ENCODE measurements around the gene FOXS1. TPM values are rescaled to one million over a fixed set of nuclear protein-coding genes. Genes with fewer than 3 reads are reported as not detected.

Gene FOXS1
- total and polyA plus RNA-seq, 8 donors, result 2.5 to 8.2 (median 5.5) TPM

DNA sequence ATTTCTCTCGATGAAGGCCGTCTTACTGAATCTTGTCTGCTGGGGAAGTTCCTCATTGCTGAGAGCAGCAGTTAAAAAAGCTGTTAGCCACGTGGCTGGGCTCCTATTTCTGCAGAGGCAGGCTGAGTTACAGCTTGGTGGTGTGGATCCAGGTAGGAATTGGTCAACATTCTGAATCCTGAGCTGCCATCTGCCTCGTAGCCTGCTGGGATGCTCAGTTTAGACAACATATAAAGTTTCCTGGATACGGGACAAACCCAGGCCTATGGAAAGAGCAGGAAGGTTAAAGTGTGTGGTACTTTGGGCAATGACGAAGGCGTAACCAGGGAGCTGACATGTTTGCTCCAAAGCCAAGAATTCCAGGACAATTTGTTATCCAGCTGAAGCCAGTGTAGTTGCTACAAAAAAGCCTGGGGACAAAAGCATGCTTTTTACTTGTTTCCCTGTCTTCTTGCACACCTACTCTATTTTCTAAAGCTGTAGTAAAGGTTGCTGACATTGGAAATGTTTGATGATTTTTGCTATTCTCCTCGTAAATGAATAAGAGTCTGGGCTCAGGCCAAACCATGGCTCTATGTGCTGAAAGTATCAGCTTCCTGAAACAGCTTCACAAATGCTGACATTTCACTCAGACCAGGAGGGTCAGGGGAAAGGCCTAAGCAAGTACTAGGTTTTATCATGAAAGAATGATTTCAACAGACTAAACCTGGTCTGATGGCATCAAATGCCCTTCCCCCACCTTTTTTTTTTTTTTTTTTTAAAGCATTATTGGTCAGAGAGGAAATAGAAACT is 38.6 kb downstream of the FOXS1 start:
- Histone ChIP-seq H3K4me3 (no peak overlapping the region), H3K9me3 (no peaks in the 10 kb centered on the region), H3K36me3 (peaks cover 0 to 17% of the 10 kb centered on the region in 2 donors), H3K4me1 (peaks cover 0 to 7% of the 10 kb centered on the region in 2 donors), H3K27me3 (no peaks in the 10 kb centered on the region), H3K27ac (no peak overlapping the region)
- ATAC-seq, result peak; percentile 19
- TF ChIP-seq, protein P1, sequence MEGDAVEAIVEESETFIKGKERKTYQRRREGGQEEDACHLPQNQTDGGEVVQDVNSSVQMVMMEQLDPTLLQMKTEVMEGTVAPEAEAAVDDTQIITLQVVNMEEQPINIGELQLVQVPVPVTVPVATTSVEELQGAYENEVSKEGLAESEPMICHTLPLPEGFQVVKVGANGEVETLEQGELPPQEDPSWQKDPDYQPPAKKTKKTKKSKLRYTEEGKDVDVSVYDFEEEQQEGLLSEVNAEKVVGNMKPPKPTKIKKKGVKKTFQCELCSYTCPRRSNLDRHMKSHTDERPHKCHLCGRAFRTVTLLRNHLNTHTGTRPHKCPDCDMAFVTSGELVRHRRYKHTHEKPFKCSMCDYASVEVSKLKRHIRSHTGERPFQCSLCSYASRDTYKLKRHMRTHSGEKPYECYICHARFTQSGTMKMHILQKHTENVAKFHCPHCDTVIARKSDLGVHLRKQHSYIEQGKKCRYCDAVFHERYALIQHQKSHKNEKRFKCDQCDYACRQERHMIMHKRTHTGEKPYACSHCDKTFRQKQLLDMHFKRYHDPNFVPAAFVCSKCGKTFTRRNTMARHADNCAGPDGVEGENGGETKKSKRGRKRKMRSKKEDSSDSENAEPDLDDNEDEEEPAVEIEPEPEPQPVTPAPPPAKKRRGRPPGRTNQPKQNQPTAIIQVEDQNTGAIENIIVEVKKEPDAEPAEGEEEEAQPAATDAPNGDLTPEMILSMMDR (IDR thresholded peaks at IDR 0.05), result no peak
- intact Hi-C loops (cut with DNase I), result no loop called here
- DNase-seq, result no peak

DNA sequence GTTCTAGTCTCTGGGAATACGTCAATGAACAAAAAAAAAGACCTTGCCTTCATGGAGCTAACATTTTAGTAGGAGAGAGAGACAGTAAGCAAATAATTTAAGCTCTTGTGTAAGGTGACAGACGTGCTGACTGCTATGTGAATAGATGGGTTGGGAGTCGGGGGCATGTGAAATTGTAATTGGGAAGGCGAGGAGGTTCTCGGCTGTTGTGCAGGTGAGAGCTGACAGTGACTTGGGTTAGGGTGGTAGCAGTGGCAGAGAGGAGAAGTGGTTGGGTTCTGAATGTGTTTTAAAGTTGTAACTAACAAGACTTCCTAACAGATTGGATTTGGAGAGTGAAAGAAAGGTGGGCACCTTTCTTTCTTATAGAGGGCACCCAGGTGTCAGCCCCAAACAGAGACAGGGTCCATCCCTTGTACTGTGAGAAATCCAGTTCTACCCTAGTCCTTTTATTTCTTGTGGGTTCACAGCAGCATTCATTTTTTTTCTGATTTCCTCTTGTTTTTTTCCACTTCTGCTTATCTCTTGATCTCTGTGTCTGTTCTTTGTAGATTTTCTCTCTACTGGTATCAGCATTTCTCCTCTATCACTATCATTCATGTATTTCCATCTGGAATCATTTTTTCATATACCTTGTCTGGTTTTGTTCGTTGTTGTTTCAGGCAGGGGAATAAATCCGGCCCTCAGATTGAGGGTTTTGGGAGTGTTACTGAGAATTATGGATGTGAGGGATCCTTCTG is 41.7 kb downstream of the FOXS1 start:
- no peak for ATAC-seq
- Histone ChIP-seq H3K27me3 (no peaks in the 10 kb centered on the region), H3K27ac (no peak overlapping the region), H3K4me1 (no peaks in the 10 kb centered on the region), H3K9me3 (no peaks in the 10 kb centered on the region), H3K4me3 (no peak overlapping the region), H3K36me3 (peaks cover 0 to 37% of the 10 kb centered on the region in 2 donors)
- intact Hi-C loops (cut with DNase I), result no loop called here
- no peak for DNase-seq
- TF ChIP-seq, protein P1 (IDR thresholded peaks at IDR 0.05), result no peak

DNA sequence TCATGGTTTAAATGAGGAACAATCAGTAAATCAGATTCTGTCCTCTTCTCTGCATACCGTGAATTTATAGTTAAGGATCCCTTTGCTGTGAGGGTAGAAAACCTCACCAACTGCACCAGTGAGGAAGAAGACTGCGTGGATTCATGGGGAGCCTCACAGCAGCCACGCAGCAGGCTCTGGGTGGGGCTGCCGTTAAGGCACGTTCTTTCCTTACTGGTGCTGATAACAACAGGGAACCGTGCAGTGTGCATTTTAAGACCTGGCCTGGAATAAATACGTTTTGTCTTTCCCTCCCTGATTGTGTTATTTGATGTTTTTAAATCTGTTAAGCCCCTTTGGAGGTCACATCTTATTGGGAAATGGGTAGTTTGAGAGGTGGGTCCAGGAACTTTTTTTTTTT is 43.9 kb downstream of the FOXS1 start:
- H3K9me3 ChIP-seq, result no peaks in the 10 kb centered on the region
- TF ChIP-seq, protein P1 (IDR thresholded peaks at IDR 0.05), result no peak
- peaks cover 0 to 37% of the 10 kb centered on the region in 2 donors for H3K36me3 ChIP-seq
- DNase-seq (no peak), ATAC-seq (no peak)
- intact Hi-C loops (cut with DNase I), result no loop called here
- no peak overlapping the region for H3K4me3 ChIP-seq
- H3K27ac ChIP-seq, result no peak overlapping the region
- H3K4me1 ChIP-seq, result no peaks in the 10 kb centered on the region
- H3K27me3 ChIP-seq, result no peaks in the 10 kb centered on the region

DNA sequence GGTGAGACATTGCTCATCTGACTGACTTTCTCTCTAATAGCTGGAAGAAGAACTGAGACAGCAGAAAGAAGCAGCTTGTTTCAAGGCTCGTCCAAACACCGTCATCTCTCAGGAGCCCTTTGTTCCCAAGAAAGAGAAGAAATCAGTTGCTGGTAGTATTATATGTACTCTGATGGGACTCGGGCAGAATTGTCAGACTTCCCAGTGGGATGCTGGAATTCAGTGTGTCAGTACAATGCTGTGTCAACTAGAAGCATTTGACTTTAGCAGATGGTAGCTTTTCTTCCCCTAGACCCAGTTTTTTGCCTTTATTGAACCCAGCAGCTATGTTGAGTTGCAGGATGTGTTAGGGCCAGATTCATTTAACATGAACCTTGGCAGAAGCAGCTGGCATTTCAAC is 48.0 kb downstream of the FOXS1 start:
- no peaks in the 10 kb centered on the region for H3K27me3 ChIP-seq
- H3K27ac ChIP-seq, result no peak overlapping the region
- H3K9me3 ChIP-seq, result no peaks in the 10 kb centered on the region
- no peaks in the 10 kb centered on the region for H3K4me1 ChIP-seq
- intact Hi-C loops (cut with DNase I), result no loop called here
- ATAC-seq (no peak), DNase-seq (no peak)
- H3K36me3 ChIP-seq, result peaks cover 0 to 38% of the 10 kb centered on the region in 2 donors
- no peak overlapping the region for H3K4me3 ChIP-seq
- TF ChIP-seq, protein P1 (IDR thresholded peaks at IDR 0.05), result no peak

Other genes starting within 250 kb of the FOXS1 start
- gene ID1, start 240.3 kb downstream of the FOXS1 start, total RNA-seq, result 100 to 1,000 TPM; 185 to 297 TPM
- 100 to 1,000 TPM in 5 of 6 donors, 10 to 100 TPM in 1; 65.4 to 194 (median 120) TPM for gene ID1, start 240.3 kb downstream of the FOXS1 start, polyA plus RNA-seq (ENCODE audit: insufficient read length in 6 of 6)
- 10 to 100 TPM; 13.5 to 15.7 TPM for gene COX4I2, start 207.7 kb downstream of the FOXS1 start, total RNA-seq
- gene COX4I2, start 207.7 kb downstream of the FOXS1 start, polyA plus RNA-seq (ENCODE audit: insufficient read length in 6 of 6), result 10 to 100 TPM; 18.6 to 33.8 (median 25.2) TPM
- gene BCL2L1, start 122.7 kb downstream of the FOXS1 start, total RNA-seq, result 100 to 1,000 TPM; 122 to 181 TPM
- 10 to 100 TPM; 43.3 to 60.5 (median 54.4) TPM for gene BCL2L1, start 122.7 kb downstream of the FOXS1 start, polyA plus RNA-seq (ENCODE audit: insufficient read length in 6 of 6)
- 10 to 100 TPM in 1 of 2 donors, 1 to 10 TPM in 1; 5.1 to 16.5 TPM for gene TPX2, start 106.3 kb downstream of the FOXS1 start, total RNA-seq
- 10 to 100 TPM; 35.3 to 89.9 (median 47.8) TPM for gene TPX2, start 106.3 kb downstream of the FOXS1 start, polyA plus RNA-seq (ENCODE audit: insufficient read length in 6 of 6)
- not detected for gene MYLK2, start 26.2 kb downstream of the FOXS1 start, total RNA-seq
- gene MYLK2, start 26.2 kb downstream of the FOXS1 start, polyA plus RNA-seq (ENCODE audit: insufficient read length in 6 of 6), result 1 to 10 TPM in 3 of 6 donors, under 1 TPM in 3; 0.53 to 1.9 (median 1.0) TPM
- 1 to 10 TPM in 1 of 2 donors, under 1 TPM in 1; 0.82 to 1.1 TPM for gene DUSP15, start 24.9 kb upstream of the FOXS1 start, total RNA-seq
- 10 to 100 TPM in 4 of 6 donors, 1 to 10 TPM in 2; 8.5 to 13.1 (median 10.3) TPM for gene DUSP15, start 24.9 kb upstream of the FOXS1 start, polyA plus RNA-seq (ENCODE audit: insufficient read length in 6 of 6)
- 1 to 10 TPM in 1 of 2 donors, under 1 TPM in 1; 0.20 to 1.3 TPM for gene TTLL9, start 25.0 kb upstream of the FOXS1 start, total RNA-seq
- 1 to 10 TPM; 2.0 to 6.2 (median 3.6) TPM for gene TTLL9, start 25.0 kb upstream of the FOXS1 start, polyA plus RNA-seq (ENCODE audit: insufficient read length in 6 of 6)
- 10 to 100 TPM in 1 of 2 donors, 1 to 10 TPM in 1; 9.1 to 10.5 TPM for gene PDRG1, start 106.4 kb upstream of the FOXS1 start, total RNA-seq
- 10 to 100 TPM; 15.2 to 19.1 (median 17.0) TPM for gene PDRG1, start 106.4 kb upstream of the FOXS1 start, polyA plus RNA-seq (ENCODE audit: insufficient read length in 6 of 6)
- under 1 TPM in 1 of 2 donors, not detected in 1; 0.05 TPM for gene XKR7, start 122.5 kb upstream of the FOXS1 start, total RNA-seq
- gene XKR7, start 122.5 kb upstream of the FOXS1 start, polyA plus RNA-seq (ENCODE audit: insufficient read length in 6 of 6), result under 1 TPM; 0.06 to 0.19 (median 0.08) TPM
- gene CCM2L, start 164.8 kb upstream of the FOXS1 start, total RNA-seq, result 10 to 100 TPM in 1 of 2 donors, 1 to 10 TPM in 1; 6.8 to 13.5 TPM
- 10 to 100 TPM; 11.6 to 16.5 (median 13.3) TPM for gene CCM2L, start 164.8 kb upstream of the FOXS1 start, polyA plus RNA-seq (ENCODE audit: insufficient read length in 6 of 6)
- 100 to 1,000 TPM in 1 of 2 donors, 10 to 100 TPM in 1; 30.8 to 110 TPM for gene HCK, start 206.6 kb upstream of the FOXS1 start, total RNA-seq
- gene HCK, start 206.6 kb upstream of the FOXS1 start, polyA plus RNA-seq (ENCODE audit: insufficient read length in 6 of 6), result 1 to 10 TPM; 3.0 to 5.4 (median 4.4) TPM

Data from left lung (tissue), 10 donors.